Measurements from ENCODE around the gene NPLOC4. TPM values are rescaled to one million over a fixed set of nuclear protein-coding genes. Genes with fewer than 3 reads are reported as not detected.

NPLOC4 gene
- total RNA-seq, 1 donor from 2014 or later: 93.3 TPM

DNA sequence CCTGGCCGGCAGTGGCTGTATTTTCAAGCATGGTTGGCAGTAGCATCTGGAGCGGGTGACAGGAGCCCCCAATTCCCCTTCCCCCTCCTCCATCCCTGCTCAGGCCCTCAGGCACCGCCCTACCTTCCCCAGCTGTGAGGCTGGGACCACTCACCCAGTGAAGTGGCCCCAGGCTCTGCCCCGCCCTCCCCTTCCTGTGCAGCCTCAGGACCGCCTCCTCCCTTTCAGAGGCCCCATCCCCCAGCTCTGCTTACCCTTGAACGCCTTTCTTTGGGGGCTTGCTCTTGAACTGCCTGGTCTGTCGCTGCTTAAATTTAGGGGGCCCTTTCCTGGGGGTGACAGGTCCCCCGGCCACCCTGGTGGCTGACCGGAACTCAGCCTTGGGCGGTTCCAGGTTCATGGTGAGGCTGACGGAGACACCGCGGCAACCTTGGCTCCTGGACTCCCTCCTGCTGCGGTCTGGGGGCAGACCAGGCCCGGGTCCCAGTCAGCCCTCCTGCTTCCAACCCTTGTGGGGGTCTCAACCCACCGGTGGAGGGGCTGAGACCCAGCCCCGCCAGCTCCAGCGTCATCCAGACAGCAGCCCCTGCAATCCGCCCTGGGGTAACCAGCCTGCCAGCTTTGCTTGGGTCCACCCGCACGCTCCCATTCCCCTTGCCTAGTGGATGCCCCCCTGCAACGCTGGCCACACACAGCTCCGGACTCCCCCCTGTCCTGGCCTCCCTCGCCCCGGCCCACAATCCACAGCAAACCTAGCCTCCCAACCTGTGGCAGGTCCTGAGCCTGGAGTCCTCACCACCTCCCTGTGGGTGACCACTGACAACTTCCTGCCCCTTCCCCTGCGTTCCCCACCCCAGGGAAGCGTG lies 16.2 kb upstream of the NPLOC4 start:
- H3K9me3 Mint-ChIP-seq: no peaks in the 10 kb centered on the region
- no peak for DNase-seq (ENCODE audit: low spot score in 2 of 2, unreplicated experiment in 2 of 2)
- peaks cover 12% of the 10 kb centered on the region for H3K4me1 Mint-ChIP-seq
- no peaks in the 10 kb centered on the region for H3K36me3 Mint-ChIP-seq
- peak overlapping the region; percentile 59 for H3K27ac Mint-ChIP-seq
- TF ChIP-seq CTCF (IDR thresholded peaks at IDR 0.05; ENCODE audit: unreplicated experiment): no peak
- no peaks in the 10 kb centered on the region for H3K27me3 Mint-ChIP-seq (ENCODE audit: low read depth)
- H3K4me3 Mint-ChIP-seq: peak overlapping the region; percentile 28

DNA sequence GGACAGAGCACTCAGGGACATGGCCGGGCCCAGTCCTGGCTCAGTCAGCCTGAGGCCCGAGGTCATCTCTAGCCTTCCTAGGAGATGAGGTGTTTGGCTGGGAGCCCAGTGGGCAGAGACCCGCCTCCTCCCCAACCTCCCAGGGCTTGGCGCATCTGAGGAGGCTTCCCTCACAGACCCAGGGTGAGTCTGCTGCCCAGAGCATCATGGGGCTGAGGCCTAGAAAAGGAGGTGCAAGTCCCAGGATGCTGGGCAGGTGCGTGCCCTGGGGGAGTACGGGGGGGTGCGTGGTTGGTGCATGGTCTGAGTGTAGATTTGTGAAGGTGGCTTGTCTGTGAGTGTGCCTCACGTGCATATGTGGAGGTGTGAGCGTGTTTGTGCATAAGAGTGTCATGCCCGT lies 14.8 kb upstream of the NPLOC4 start:
- DNase-seq (ENCODE audit: low spot score in 2 of 2, unreplicated experiment in 2 of 2): no peak
- Mint-ChIP-seq H3K36me3 (no peaks in the 10 kb centered on the region), H3K4me3 (no peak overlapping the region), H3K27me3 (ENCODE audit: low read depth) (no peaks in the 10 kb centered on the region), H3K9me3 (no peaks in the 10 kb centered on the region), H3K27ac (no peak overlapping the region), H3K4me1 (peaks cover 12% of the 10 kb centered on the region)
- TF ChIP-seq CTCF (IDR thresholded peaks at IDR 0.05; ENCODE audit: unreplicated experiment): no peak

GRCh38 chr17:81650951-81651350 lies 14.0 kb upstream of the NPLOC4 start:
- Mint-ChIP-seq H3K27me3 (ENCODE audit: low read depth) (no peaks in the 10 kb centered on the region), H3K4me1 (peaks cover 12% of the 10 kb centered on the region), H3K36me3 (no peaks in the 10 kb centered on the region), H3K9me3 (no peaks in the 10 kb centered on the region), H3K4me3 (no peak overlapping the region), H3K27ac (no peak overlapping the region)
- no peak for DNase-seq (ENCODE audit: low spot score in 2 of 2, unreplicated experiment in 2 of 2)
- no peak for TF ChIP-seq CTCF (IDR thresholded peaks at IDR 0.05; ENCODE audit: unreplicated experiment)

DNA sequence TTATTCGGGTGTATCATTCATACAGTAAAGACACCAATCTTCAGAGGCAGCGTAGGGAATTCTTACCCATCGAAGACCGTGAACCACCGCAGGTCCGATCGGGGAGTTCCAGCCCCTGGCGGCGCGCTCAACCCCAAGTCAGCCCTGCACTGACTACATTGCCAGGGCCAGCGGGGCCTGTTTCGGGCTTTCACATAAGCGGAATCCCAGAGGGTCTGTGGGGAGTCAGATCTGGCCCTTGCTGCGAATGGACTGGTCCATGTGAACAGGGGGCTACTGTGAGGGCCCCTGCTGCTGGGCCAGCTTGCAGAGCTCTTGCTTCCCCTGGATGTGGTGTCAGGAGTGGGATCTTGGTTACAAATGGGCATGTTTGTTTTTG lies 11.8 kb upstream of the NPLOC4 start:
- no peaks in the 10 kb centered on the region for H3K27me3 Mint-ChIP-seq (ENCODE audit: low read depth)
- no peak for TF ChIP-seq CTCF (IDR thresholded peaks at IDR 0.05; ENCODE audit: unreplicated experiment)
- H3K4me1 Mint-ChIP-seq: peaks cover 12% of the 10 kb centered on the region
- no peak overlapping the region for H3K27ac Mint-ChIP-seq
- no peaks in the 10 kb centered on the region for H3K9me3 Mint-ChIP-seq
- no peak for DNase-seq (ENCODE audit: low spot score in 2 of 2, unreplicated experiment in 2 of 2)
- no peak overlapping the region for H3K4me3 Mint-ChIP-seq
- H3K36me3 Mint-ChIP-seq: no peaks in the 10 kb centered on the region

- Mint-ChIP-seq H3K36me3 (no peaks in the 10 kb centered on the region), H3K9me3 (no peaks in the 10 kb centered on the region), H3K27ac (no peak overlapping the region), H3K27me3 (ENCODE audit: low read depth) (no peaks in the 10 kb centered on the region), H3K4me1 (peaks cover 7% of the 10 kb centered on the region), H3K4me3 (no peak overlapping the region)
- no peak for TF ChIP-seq CTCF (IDR thresholded peaks at IDR 0.05; ENCODE audit: unreplicated experiment)
- DNase-seq (ENCODE audit: low spot score in 2 of 2, unreplicated experiment in 2 of 2): no peak
Observed at GRCh38 chr17:81648013-81648706, 11.2 kb upstream of the NPLOC4 start.

Measured in mesothelial cell of epicardium (in vitro differentiated cells).